OCI-LY1 (cell line): ENCODE data around the gene CARD19.

Experiments used
- H2AFZ ChIP-seq: fragments of 200-600 bp; sonication (generic), shearing (Covaris generic); 2 replicates; pipeline ENCODE4 v1.6.0; 2014; ENCODE audit warnings: antibody characterized with exemption, mild to moderate bottlenecking, low read length
- H3F3A ChIP-seq: fragments of 200-600 bp; sonication (generic), shearing (Covaris generic); 2 replicates; pipeline ENCODE4 v1.6.0; 2014; ENCODE audit warnings: mild to moderate bottlenecking, antibody characterized with exemption, low read length, moderate library complexity; ENCODE audit not compliant: insufficient read depth
- H3K27ac ChIP-seq: fragments of 200-600 bp; sonication (generic); 2 replicates; pipeline ENCODE4 v1.5.1; 2014; ENCODE audit warnings: low read length, mixed run types, mild to moderate bottlenecking, low read depth; ENCODE audit not compliant: poor library complexity, severe bottlenecking
- H3K27me3 ChIP-seq: fragments of 200-600 bp; sonication (generic); 2 replicates; pipeline ENCODE4 v1.6.0; 2014; ENCODE audit warnings: antibody characterized with exemption, mild to moderate bottlenecking, low read length, moderate library complexity; ENCODE audit not compliant: insufficient read depth
- H3K36me3 ChIP-seq: fragments of 200-600 bp; sonication (generic); 2 replicates; pipeline ENCODE4 v1.6.1; 2014; ENCODE audit warnings: mild to moderate bottlenecking, antibody characterized with exemption, low read length, moderate library complexity, mixed read lengths; ENCODE audit not compliant: insufficient read depth
- H3K4me1 ChIP-seq: fragments of 200-600 bp; sonication (generic); 2 replicates; pipeline ENCODE4 v1.5.1; 2014; ENCODE audit warnings: mild to moderate bottlenecking, low read length, moderate library complexity; ENCODE audit not compliant: insufficient read depth, severe bottlenecking
- H3K4me2 ChIP-seq: fragments of 200-600 bp; sonication (generic), shearing (Covaris generic); 2 replicates; pipeline ENCODE4 v1.6.1; 2014; ENCODE audit warnings: low read length
- H3K4me3 ChIP-seq: fragments of 200-600 bp; sonication (generic); 2 replicates; pipeline ENCODE4 v1.5.1; 2014; ENCODE audit warnings: low read length, low read depth, mild to moderate bottlenecking, mixed read lengths; ENCODE audit not compliant: poor library complexity, severe bottlenecking
- H3K79me2 ChIP-seq: fragments of 200-600 bp; shearing (Covaris generic); 2 replicates; pipeline ENCODE4 v1.6.1; 2016; ENCODE audit warnings: mixed run types, low read length, mixed read lengths; ENCODE audit not compliant: insufficient read depth
- H3K9ac ChIP-seq: fragments of 200-600 bp; sonication (generic), shearing (Covaris generic); 2 replicates; pipeline ENCODE4 v1.6.1; 2014; ENCODE audit warnings: mild to moderate bottlenecking, low read length, mixed read lengths
- H3K9me2 ChIP-seq: fragments of 200-600 bp; sonication (generic), shearing (Covaris generic); 2 replicates; pipeline ENCODE4 v1.6.1; 2014; ENCODE audit warnings: low read depth, mild to moderate bottlenecking, low read length, mixed read lengths
- H3K9me3 ChIP-seq: fragments of 200-600 bp; shearing (Covaris generic); 2 replicates; pipeline ENCODE4 v1.6.1; 2014; ENCODE audit warnings: low read length, mixed read lengths
- H4K20me1 ChIP-seq: fragments of 200-600 bp; sonication (generic), shearing (Covaris generic); 2 replicates; pipeline ENCODE4 v1.6.0; 2016; ENCODE audit warnings: mild to moderate bottlenecking, low read length; ENCODE audit not compliant: insufficient read depth
- CTCF ChIP-seq: fragments of 200-600 bp; sonication (generic), shearing (Covaris generic); IDR thresholded peaks from 2 replicates; pipeline ENCODE4 v1.5.1; 2017; ENCODE audit warnings: mild to moderate bottlenecking, antibody characterized with exemption, low read length, moderate library complexity, mixed read lengths
- EZH2 ChIP-seq: fragments of 200-600 bp; sonication (generic), shearing (Covaris generic); IDR thresholded peaks from 2 replicates; pipeline ENCODE4 v1.8.0; 2017; ENCODE audit warnings: borderline replicate concordance, mixed run types, mild to moderate bottlenecking, antibody characterized with exemption, low read length, moderate library complexity, mixed read lengths

The CARD19 gene

GRCh38 chr9:93125331-93125894, 29.4 kb downstream of the CARD19 start:
- Histone ChIP-seq H3K4me1 (peaks cover 30% of the 10 kb centered on the region), H3K9me3 (no peaks in the 10 kb centered on the region), H3K9ac (no peak overlapping the region), H3K9me2 (no peaks in the 10 kb centered on the region), H2AFZ (no peak overlapping the region), H3F3A (no peaks in the 10 kb centered on the region), H3K79me2 (no peaks in the 10 kb centered on the region), H4K20me1 (no peaks in the 10 kb centered on the region), H3K4me2 (no peak overlapping the region), H3K27me3 (no peaks in the 10 kb centered on the region), H3K36me3 (peaks cover 22% of the 10 kb centered on the region; the same call in 1 of the 2 replicates), H3K4me3 (no peak overlapping the region), H3K27ac (peak overlapping the region; percentile 23)
- TF ChIP-seq EZH2 (no peak), CTCF (no peak)

GRCh38 chr9:93126151-93126781, 30.2 kb downstream of the CARD19 start:
- H3K4me1 ChIP-seq = peaks cover 29% of the 10 kb centered on the region
- no peaks in the 10 kb centered on the region for H3K27me3 ChIP-seq
- peaks cover 20% of the 10 kb centered on the region; the same call in 1 of the 2 replicates for H3K36me3 ChIP-seq
- H2AFZ ChIP-seq = no peak overlapping the region
- H4K20me1 ChIP-seq = no peaks in the 10 kb centered on the region
- H3K9ac ChIP-seq = no peak overlapping the region
- H3K4me3 ChIP-seq = no peak overlapping the region
- no peaks in the 10 kb centered on the region for H3K9me3 ChIP-seq
- TF ChIP-seq CTCF (no peak), EZH2 (no peak)
- H3K9me2 ChIP-seq = no peaks in the 10 kb centered on the region
- H3K4me2 ChIP-seq = no peak overlapping the region; the same call in 1 of the 2 replicates
- H3F3A ChIP-seq = no peaks in the 10 kb centered on the region
- H3K27ac ChIP-seq = peak overlapping the region; percentile 51
- H3K79me2 ChIP-seq = no peaks in the 10 kb centered on the region

GRCh38 chr9:93126825-93127368, 30.9 kb downstream of the CARD19 start:
- no peaks in the 10 kb centered on the region for H3K9me3 ChIP-seq
- H3K4me1 ChIP-seq = peaks cover 36% of the 10 kb centered on the region

More at GRCh38 chr9:93126825-93127368, 30.9 kb downstream of the CARD19 start:
- H3K9ac ChIP-seq = no peak overlapping the region; the same call in 1 of the 2 replicates
- no peak for TF ChIP-seq EZH2
- no peak for TF ChIP-seq CTCF
- H3K27ac ChIP-seq = peak overlapping the region; percentile 51
- no peak overlapping the region for H3K4me3 ChIP-seq
- no peaks in the 10 kb centered on the region for H4K20me1 ChIP-seq
- H3F3A ChIP-seq = no peaks in the 10 kb centered on the region
- H3K36me3 ChIP-seq = peaks cover 14% of the 10 kb centered on the region; the same call in 1 of the 2 replicates
- H3K9me2 ChIP-seq = no peaks in the 10 kb centered on the region
- no peak overlapping the region for H2AFZ ChIP-seq
- no peaks in the 10 kb centered on the region for H3K79me2 ChIP-seq
- peak overlapping the region; percentile 2; the same call in 1 of the 2 replicates for H3K4me2 ChIP-seq
- no peaks in the 10 kb centered on the region for H3K27me3 ChIP-seq
